GM21526 (cell line): ENCODE results near the gene PPP2R2C.

ENCODE experiments used
- ATAC-seq: cut with Tn5 transposase; IDR thresholded peaks from one replicate; pipeline ENCODE4 v1.9.1; 2021; ENCODE audit warnings: moderate library complexity; ENCODE audit not compliant: unreplicated experiment, low FRiP score

Gene PPP2R2C

DNA sequence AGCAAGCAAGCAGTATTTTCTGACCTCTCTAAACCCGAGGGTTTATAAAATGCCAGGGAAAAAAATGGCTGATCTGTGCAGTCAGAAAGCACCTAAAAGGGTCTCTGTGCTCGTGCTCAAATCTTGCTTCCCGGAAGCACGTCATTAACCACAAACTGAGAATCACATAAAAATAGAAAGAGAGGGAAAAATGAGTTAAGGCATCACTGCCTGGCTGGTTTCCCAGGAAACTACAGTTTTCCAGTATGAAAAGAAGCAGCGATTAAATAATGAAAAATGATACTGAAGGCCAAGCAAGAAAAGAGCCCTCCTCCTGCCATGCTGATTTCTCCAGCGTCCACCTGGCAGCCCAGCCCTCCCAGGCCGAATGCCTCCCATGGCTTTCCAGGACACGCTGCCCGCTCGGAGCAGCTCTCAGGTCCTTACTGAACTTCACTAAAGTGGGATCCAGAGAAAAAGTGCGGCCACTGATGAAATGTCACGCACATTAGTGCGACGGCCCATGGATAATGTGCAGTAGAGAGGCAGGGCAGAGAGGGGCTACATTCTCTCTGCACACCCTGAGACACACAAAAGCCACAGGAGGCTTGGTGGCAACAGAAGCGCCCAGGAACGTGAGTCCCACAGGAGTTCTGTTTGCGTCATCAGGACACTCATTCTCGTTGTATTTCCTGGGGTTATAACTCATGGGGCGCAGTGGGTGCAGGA, 122.4 kb downstream of the PPP2R2C start:
- no peak for ATAC-seq

DNA sequence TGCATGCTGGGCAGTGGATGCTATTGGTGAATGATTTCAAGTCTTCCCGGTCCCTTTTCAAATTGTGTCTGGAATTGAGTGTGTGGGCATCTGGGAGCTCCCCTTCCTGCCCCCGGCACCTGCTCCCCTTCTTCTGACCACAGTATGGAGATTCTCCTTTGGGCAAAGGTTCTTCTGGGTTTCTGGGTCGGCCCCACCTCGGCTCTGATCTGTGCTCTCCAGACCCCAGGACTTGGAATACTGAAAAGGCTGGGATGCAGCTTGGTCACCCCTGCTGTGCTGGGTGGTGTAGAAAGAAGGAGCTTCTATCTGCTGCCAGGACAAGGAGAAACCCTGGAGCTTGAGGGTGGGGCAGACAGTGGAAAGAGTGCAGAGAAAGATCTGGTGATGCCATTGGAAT, 124.0 kb downstream of the PPP2R2C start:
- ATAC-seq = no peak

DNA sequence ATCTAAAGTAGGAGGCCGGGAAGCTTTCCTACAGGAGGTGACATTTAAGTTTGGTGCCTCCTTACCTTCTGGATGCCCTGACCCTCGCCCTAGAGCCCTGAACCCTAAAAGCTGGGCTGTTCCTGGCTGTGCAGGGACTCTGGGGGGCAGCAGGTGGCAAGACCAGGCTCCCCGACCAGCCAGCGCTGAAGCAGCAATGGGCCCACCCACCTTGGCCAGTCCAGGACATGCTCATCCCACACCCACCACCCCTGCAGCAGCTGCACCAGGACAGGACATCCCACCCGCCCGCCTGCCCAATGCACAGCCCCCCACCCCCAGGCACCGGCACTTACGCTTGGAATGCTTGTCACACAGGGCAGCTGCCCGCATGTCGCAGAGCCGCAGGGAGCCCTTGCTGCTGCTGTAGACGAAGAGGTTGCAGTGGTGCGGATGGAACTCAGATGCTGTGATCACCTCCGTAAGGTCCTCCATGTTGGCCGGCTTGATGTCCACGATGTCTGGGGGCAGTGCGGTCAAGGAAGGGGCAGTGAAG, 124.8 kb downstream of the PPP2R2C start:
- no peak for ATAC-seq

DNA sequence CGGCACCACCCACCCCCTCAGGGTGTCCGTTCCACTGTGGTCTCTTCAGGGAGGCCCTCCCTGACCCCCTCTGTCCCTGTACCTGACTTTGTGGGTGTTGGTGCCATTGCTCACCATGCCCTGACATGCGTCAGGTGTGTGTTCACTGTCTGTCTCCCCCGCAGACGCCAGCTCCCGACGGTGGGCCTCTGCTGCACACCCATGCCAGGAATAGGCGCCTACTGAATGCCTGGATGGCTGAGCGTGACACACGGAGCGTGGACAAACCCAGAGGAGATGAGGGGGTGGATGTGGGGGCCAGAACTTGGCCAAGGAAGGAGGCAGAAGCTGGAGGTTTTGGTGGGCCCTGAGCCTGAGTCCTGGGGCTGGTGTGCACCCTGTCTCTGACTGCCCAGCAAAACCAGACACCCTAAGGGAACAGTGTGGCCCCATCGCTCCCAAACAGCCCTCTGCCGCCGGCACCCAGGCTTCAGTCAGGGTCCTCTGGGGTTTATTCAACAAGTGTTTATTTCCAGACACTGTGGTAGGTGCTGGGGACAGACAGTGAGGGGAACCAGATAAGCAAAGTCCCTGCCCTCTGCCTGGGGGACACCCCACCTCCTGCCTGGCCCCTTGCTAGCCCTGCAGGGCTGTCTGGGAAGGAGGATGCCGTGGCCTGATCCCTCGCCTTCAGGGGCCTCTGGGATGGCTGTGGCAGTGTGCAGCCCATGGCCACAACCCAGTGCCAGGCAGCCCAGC, 125.9 kb downstream of the PPP2R2C start:
- ATAC-seq = no peak

DNA sequence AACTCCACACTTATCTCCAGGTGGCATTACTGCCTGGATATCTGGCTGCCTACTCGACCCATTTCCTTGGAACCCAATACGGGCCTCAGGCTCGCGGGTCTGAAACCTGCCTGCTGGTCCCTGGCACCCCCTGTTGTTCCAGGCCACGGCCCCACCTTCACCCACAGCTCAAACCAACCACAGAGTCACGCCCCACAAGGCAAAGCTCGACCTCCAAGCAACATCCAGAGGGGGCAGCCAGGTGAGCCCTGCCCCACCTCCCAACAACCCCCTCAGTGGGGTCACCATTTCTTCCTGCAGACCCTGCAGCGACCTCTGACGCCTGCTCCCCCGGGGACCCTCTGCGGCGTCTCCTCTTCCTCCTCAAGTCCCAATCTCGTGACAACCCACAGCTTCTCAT, 126.5 kb downstream of the PPP2R2C start:
- ATAC-seq = no peak

DNA sequence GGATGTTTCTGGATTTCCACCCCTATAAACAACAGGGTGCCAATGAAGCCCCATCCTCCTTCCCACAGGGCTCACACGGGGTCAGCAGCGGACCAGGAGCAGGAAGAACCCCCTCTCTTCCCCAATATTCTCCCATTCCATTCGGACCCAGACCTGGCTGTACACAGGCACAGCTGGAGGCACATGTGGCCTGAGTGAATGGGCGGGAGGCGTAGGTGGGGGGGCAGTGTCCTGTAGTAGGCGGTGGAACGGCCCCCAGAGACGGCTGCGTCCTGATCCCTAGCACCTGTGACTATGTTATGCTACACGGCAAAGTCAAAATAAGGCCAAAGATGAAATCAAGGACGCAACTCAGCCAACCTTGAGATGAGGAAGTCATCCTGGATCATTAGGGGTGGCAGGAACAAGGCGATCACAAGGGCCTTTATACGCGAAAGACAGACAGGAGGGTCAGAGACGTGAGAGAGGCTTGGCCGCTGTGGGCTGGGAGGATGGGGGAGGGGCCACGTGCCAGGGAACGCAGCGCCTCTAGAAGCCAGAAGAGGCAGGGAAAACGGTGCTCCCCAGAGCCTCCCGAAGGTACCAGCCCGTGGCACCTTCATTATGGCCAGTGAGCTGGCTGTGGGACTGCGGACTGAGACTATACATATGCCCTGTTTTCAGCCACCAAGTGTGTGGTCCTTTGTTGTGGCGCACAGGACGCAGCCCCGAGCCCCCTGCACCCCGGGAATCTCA, 127.2 kb downstream of the PPP2R2C start:
- no peak for ATAC-seq

DNA sequence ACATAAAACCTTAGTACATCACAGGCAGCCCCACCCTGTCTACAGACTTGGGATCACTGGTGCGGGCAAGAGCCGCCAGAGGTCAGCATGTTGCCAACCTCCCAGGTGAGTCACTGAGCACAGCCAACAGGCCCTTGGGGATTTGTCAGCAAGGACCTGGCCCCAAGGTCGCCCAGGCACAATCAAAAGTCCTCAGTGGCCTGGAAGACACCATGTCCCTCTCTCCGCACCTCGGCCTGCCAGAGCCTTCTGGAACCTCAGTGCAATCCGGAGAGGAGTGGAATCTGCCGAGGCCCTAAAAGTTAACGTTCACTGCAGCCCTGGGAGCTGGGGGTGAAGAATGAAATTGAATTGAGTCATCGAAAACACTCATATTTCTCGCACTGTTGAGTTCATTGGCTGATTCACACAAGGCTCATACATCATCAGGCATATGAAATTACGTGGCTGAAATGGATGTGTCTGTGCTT, 128.4 kb downstream of the PPP2R2C start:
- ATAC-seq = no peak

DNA sequence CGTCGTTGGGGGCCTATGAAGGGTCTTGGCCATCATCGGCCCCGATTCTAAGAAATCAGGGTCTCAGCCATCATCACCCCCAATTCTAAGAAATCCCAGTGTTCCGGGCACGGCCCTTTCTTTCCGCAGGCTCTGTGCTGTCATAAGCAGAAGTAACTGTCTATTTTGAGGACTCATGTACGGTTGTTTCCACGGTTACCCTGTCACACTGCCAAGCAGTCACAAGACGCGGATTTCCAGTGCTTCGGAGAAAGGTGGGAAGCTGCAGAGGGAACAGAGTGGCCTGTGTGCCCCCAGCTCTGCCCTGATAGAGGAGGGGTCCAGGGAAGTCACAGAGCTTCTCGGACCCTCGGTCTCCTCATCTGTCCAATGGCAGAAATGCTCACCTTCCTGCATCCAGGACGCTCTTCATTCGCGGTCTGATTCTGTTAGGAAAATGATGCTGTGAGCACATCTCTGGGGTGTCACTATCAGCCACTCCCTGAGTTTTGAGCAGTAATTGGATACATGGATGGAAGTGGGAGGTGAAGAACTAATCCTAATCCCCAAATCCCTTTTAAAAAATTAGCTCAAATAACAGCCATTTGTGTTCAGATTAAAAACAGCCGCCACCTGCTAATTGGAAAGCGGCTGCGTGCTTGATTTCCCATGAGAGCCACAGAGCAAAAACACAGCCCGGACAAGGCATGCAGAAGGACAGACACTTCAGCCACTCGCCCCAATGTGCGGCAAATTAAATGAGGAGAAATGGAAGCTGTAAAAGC, 129.7 kb downstream of the PPP2R2C start:
- no peak for ATAC-seq

DNA sequence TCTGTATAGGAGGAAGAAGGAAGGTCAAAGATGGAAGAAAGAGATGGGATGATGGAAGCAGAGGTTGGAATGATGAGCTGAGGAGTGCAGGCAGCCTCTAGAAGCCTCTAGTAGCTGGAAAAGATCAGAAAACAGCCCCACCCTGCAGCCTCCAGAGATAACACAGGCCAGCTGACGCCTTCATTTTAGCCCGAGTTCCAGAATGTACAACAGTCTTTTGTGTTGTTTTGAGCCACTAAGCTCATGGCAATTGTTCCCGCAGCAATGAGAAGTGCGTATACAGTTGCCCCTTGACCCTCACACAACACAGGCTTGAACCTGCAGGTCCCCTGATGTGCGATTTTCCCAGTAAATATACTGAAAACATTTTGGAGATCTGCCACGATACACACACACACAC, 130.7 kb downstream of the PPP2R2C start:
- ATAC-seq = no peak

DNA sequence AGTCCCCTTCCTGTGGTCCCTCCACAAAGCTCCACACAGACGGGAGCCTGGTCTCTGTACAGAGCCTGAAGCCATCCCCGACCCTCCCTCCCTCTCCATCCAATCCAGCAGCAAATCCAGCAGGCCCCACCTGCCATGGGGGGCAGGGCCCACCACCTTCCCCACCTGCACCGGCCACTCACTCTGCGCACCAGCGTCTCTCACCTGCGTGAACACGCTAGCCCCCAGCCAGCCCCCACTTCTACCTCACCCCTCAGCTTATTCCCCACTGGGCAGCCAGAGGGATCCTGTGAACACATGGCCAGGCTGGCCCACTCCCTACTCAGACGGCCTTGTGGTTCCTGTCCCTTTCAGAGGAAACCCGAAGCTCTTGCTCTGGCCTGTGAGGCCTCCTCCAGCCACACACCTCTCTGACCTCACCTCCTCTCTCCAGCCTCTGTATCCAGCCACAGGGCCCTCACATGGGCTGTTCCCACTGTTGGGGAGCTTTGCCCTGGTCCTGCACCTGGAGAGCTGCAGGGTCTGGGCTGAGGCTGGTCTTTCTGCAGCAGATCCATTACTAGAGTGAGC, 131.9 kb downstream of the PPP2R2C start:
- no peak for ATAC-seq

DNA sequence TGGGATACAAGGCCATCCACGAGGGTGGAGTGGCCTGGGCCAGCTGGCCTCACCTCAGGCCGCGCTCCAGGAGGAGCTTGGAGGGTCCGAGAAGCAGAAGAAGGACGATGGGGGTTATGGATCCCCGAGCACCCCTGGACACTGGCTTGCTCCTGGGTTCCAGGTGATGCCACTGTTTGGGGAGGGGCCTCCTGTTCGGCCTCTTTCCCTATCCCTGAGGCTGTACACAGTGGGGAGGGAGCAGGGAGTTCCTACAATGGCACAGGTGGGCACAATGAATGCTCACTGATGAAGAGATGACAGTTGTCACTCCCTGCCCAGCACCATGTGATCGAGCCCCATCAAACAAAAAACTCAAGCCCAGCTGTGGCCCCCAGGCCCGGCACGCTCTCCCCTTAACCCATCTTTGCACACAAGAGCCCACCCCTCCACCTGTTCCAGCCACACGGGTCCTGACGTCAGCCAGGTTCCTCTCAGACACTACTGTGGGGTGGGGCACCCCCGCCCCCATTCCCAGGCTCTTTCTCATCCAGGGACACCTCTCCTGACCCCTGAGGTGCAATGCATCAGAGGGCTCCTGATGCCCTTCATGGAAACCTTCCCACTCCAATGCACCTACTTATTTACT, 132.5 kb downstream of the PPP2R2C start:
- no peak for ATAC-seq

DNA sequence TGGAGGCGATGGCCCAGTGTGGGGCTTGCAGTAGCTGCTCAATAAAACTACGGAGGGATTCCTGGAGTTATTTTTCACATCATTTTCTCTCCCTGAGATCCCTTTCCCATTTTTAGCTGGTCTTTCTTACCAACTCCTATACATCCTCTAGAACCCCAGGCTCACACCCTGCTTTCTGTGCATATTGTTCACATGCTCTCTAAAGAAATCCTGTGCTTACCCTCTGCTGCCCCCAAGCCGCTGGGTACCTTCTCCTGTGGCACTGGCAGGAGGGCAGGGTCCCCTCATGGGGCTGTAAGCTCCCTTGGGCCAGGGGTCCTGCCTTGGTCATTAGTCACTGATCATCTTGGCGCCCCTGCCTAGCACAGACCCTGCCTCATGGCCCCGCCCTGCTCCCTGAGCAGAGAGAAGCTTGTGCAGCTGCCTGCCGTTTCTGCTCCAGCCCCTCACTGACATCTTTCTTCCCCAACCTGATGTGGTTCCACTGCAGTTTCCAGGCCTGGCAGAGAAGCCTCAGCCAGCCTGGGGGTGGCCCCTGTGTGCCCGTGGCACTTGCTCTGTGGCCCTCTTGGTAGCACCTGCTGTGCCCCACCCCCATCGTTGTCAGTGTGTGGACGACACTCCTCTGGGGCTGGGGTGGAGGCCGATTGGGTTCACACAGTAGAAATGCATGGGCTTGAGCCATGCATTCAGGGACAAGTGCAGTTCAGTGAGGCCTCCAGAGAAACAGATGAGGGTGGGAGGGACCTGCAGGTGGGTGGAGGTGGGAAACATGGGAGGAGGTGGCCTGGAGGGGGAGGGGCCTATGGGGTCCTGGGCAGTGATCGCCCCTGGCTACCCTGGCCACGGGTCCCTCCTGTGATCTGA, 133.2 kb downstream of the PPP2R2C start:
- no peak for ATAC-seq

DNA sequence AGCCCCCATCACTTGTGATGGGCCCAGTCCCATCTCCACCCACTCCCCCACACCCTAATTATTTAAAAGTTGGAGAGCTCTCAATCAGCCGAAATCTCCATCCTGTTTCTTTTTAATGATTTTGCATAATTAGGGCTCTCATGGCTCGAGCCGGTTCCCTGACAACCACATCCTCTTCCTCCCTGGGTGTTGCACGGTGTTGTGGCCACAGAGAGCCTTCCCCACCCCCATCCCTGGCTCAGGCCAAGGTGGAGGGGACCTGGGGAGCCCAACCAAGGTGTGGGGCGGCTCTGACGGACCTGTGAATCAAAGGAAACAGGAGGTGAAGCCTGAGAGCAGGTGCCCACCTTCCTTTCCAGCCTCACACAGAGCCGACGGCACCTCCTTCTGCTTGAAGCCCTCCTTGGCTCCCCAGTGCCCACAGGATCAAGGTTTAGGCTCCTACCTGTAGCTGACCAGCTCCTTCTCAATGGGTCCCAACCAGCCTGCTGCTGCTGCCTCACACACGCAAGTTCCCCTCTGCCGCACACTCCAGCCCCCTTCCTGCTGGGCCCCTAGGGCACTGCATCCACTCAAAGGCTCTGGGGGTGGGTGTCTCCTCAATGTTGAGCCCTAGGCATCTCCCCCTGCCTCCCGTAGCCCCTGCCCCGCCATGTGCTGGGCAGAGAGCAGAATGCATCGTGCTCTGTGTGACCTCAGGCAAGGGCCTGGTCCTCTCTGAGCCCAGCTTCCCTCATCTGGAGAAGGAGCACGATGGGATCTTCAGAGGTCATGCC, 134.1 kb downstream of the PPP2R2C start:
- no peak for ATAC-seq

DNA sequence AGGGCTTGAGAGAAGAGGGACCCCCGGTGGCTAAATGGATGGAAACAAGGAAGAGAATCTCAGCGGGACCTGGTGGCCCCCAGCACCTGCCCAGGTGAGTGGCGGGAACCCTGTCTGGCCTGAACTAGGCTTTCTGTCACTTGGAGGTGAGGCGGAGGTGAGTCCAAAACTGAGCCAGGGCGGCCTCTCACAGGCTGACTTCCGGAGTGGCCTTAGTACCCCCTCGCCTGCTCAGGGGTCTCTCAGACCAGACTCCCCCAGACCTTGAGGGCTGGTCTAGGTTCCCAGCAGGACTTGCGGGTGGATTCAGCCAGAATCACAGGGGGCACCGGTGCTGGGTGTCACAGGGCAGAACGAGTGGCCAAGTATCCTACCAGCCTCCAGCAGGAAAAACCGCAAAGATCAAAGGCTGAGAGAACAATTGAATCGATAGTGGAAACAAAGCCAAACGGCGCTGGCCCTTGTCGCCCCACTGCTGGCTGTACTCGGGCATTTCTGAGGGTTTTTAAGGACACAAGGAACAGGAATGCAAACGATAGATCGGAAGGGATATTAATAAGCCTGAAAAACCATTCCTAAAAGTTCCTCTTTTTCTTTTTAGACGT, 135.0 kb downstream of the PPP2R2C start:
- no peak for ATAC-seq

DNA sequence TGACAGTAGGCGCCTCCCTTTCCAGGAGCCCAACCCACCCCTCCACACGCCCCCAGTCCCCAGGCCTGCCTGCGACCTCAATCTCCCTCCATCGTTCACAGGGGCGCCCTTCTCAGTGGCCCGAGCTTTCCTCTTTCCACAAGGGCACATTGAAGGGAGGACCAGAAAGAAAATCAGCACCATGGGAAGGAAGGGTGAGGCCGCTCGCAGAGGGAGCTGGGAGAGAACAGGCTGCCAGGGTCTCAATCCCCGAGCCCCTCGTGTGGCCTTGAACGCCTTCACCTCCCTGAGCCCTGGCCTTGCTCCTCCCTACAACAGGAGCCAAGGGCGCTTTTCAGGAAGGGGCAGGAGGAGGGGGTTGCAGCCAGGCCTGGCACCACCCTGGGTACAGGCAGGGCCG, 136.2 kb downstream of the PPP2R2C start:
- no peak for ATAC-seq

DNA sequence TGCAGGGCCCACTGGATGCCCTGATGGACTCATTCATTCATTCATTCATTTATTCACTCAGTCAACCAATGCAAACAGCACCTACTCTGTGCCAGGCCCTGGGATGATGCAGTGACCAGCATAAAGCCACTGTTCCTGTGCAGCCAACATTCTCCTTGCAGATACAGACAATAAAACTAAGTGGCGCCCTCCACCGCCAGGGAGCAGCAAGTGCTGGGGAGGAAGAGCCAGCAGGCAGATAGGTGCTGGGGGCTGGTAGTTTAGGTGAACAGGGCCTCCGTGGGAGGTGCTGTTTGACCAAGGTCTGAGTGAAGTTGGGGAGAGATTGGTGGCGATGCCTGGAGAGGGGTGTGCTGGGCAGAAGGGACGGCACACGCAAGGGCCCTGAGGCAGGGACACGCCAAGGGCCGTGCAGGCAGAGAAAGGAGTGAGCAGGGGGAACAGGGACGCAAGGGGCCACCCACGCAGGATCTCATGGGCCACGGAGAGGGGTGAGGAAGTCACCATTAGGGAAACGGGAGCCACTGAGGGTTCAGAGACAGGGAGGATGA, 137.3 kb downstream of the PPP2R2C start:
- no peak for ATAC-seq

DNA sequence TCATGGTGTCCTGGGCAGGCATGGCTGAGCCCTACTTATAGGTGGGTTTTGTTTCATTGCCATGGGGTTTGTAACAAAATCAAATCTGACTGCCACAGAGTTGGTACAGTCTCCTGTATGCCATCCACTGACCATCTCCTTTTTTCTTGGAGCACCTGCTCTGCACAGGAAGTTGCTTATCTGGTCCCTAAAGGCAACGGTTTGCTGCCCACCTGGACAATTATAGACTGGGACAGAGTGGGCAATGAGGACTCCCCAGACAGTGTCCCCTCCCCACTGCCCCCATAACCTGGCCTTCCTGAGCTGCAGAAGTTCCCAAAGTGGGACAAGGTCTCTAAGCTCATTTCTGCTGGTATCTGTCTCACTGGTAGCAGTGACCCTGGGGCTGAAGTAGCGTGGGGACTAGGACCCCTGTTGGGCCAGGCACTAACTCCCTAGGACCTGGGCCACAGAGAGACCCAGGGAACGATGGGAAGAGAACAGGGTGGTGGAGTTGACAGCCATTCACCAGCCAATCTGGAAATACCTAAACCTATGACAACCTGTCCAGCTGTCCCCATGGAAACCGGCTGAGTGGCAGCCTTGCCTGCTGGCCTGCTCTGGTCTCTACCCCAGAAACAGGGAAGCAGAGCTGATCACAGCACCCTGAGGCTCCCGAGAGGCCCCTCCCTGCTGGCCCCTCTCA, 138.1 kb downstream of the PPP2R2C start:
- no peak for ATAC-seq
